Trophoblast cell (in vitro differentiated cells and primary cell): ENCODE measurements around the gene AUH. TPM values are rescaled to one million over a fixed set of nuclear protein-coding genes. Genes with fewer than 3 reads are reported as not detected.
A peak's percentile ranks its signal among the peaks of the same experiment; 100 is the strongest.

ENCODE experiments used
- DNase-seq, 2 donors: peaks; one replicate each; pipeline ENCODE4 v3.0.0-alpha.2; 2016
- H2AFZ ChIP-seq: 2 replicates; pipeline ENCODE4 v1.6.1; 2013; ENCODE audit warnings: low read length, moderate library complexity, mild to moderate bottlenecking; ENCODE audit not compliant: insufficient read depth, poor library complexity
- H2AK5ac ChIP-seq: 2 replicates; pipeline ENCODE4 v1.6.1; 2013; ENCODE audit warnings: mild to moderate bottlenecking, low read length
- H2BK120ac ChIP-seq: 2 replicates; pipeline ENCODE4 v1.6.1; 2013; ENCODE audit warnings: low read length, mild to moderate bottlenecking, moderate library complexity; ENCODE audit not compliant: insufficient read depth, poor library complexity
- H2BK12ac ChIP-seq: 2 replicates; pipeline ENCODE4 v1.6.1; 2013; ENCODE audit warnings: mild to moderate bottlenecking, low read length, moderate library complexity
- H2BK5ac ChIP-seq: 2 replicates; pipeline ENCODE4 v1.6.1; 2013; ENCODE audit warnings: low read length, low read depth, moderate library complexity, mild to moderate bottlenecking; ENCODE audit not compliant: poor library complexity
- H3K14ac ChIP-seq: 2 replicates; pipeline ENCODE4 v1.6.1; 2013; ENCODE audit warnings: mild to moderate bottlenecking, low read length
- H3K18ac ChIP-seq: 2 replicates; pipeline ENCODE4 v1.6.1; 2013; ENCODE audit warnings: mild to moderate bottlenecking, low read length
- H3K23ac ChIP-seq: 2 replicates; pipeline ENCODE4 v1.6.1; 2013; ENCODE audit warnings: low read length
- H3K27ac ChIP-seq: 2 replicates; pipeline ENCODE4 v1.5.1; 2013; ENCODE audit warnings: low read depth, mild to moderate bottlenecking, inconsistent platforms, low read length, moderate library complexity
- H3K27me3 ChIP-seq: 2 replicates; pipeline ENCODE4 v1.6.1; 2013; ENCODE audit warnings: inconsistent platforms, mild to moderate bottlenecking, low read length, moderate library complexity; ENCODE audit not compliant: insufficient read depth
- H3K36me3 ChIP-seq, 2 experiments: 1 replicate in 1 of 2; 2 replicates in 1 of 2; pipeline ENCODE4 v1.6.1; 2013; ENCODE audit warnings: low read length in 2 of 2, mild to moderate bottlenecking in 2 of 2, moderate library complexity in 1 of 2; ENCODE audit not compliant: insufficient read depth in 2 of 2, control insufficient read depth in 1 of 2
- H3K4ac ChIP-seq: 2 replicates; pipeline ENCODE4 v1.6.1; 2013; ENCODE audit warnings: low read depth, mild to moderate bottlenecking, low read length, moderate library complexity
- H3K4me1 ChIP-seq, 2 experiments: 1 replicate in 1 of 2; 2 replicates in 1 of 2; pipeline ENCODE4 v1.6.1; 2013; ENCODE audit warnings: low read length in 2 of 2, mild to moderate bottlenecking in 2 of 2, moderate library complexity in 1 of 2; ENCODE audit not compliant: insufficient read depth in 2 of 2, control insufficient read depth in 1 of 2
- H3K4me2 ChIP-seq: 2 replicates; pipeline ENCODE4 v1.6.1; 2013; ENCODE audit warnings: inconsistent platforms, mild to moderate bottlenecking, low read length, moderate library complexity
- H3K4me3 ChIP-seq: 2 replicates; pipeline ENCODE4 v1.5.1; 2013; ENCODE audit warnings: mild to moderate bottlenecking, low read depth, low read length, inconsistent platforms
- H3K79me1 ChIP-seq: one replicate; pipeline ENCODE4 v1.6.1; 2013; ENCODE audit warnings: low read length
- H3K79me2 ChIP-seq: 2 replicates; pipeline ENCODE4 v1.6.1; 2013; ENCODE audit warnings: low read length, mild to moderate bottlenecking; ENCODE audit not compliant: control insufficient read depth, insufficient read depth, poor library complexity
- H3K9ac ChIP-seq: 2 replicates; pipeline ENCODE4 v1.6.1; 2013; ENCODE audit warnings: mild to moderate bottlenecking, low read length
- H3K9me3 ChIP-seq: 2 replicates; pipeline ENCODE4 v1.6.1; 2013; ENCODE audit warnings: low read depth, mild to moderate bottlenecking, control low read depth, inconsistent platforms, low read length; ENCODE audit not compliant: insufficient read depth
- H4K12ac ChIP-seq: 2 replicates; pipeline ENCODE4 v1.6.1; 2013; ENCODE audit warnings: low read depth, mild to moderate bottlenecking, low read length, moderate library complexity
- H4K8ac ChIP-seq: 2 replicates; pipeline ENCODE4 v1.6.1; 2013; ENCODE audit warnings: low read depth, mild to moderate bottlenecking, low read length, moderate library complexity
- H4K91ac ChIP-seq: one replicate; pipeline ENCODE4 v1.6.1; 2013; ENCODE audit warnings: low read depth, mild to moderate bottlenecking, low read length, moderate library complexity
- WGBS: extraction: QIAGEN DNeasy Blood & Tissue Kit; methylation state at CpG from one replicate; pipeline ENCODE4 v1.1.7; 2013; ENCODE audit warnings: missing lambda C conversion rate; ENCODE audit not compliant: insufficient read length, insufficient coverage; ENCODE audit errors: extremely low coverage; 5-methylcytosine and 5-hydroxymethylcytosine counted together
- polyA plus RNA-seq: library from polyadenylated mRNA; stranded (reverse); fragments of 200-250 nt; gene quantifications from 2 replicates; pipeline ENCODE4 v1.2.3, GENCODE V29; 2013

The AUH gene, protein sequence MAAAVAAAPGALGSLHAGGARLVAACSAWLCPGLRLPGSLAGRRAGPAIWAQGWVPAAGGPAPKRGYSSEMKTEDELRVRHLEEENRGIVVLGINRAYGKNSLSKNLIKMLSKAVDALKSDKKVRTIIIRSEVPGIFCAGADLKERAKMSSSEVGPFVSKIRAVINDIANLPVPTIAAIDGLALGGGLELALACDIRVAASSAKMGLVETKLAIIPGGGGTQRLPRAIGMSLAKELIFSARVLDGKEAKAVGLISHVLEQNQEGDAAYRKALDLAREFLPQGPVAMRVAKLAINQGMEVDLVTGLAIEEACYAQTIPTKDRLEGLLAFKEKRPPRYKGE
- polyA plus RNA-seq = 12.1 and 12.3 TPM in 2 replicates

DNA sequence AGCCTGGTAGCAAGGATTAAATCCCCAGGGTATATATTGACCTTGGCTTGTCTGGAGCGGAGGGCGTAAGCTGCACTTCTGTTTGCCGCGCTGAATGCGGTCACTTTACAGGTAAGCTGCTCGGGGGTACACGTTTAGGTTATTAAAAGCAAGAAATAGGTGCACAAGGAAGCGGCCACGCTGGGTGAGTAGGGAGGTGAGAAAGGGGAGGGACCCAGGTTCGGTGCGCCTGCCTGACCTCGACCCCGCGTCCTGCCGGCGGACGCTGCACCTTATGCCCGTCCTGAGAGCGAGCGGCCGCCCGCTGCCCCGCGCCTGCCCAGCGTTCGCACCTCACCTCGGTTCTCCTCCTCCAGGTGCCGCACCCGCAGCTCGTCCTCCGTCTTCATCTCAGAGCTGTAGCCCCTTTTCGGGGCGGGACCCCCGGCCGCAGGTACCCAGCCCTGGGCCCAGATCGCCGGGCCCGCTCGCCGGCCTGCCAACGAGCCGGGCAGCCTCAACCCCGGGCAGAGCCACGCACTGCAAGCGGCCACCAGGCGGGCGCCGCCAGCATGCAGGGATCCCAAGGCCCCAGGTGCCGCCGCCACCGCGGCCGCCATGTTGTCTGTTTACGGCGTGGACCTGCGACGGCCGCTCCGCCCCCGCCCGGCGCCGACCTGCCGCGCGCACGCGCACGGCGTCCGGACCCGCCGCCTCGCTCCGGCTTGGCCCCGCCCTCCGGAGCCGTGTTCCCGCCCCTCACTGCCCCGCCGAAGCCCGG is at the start of gene AUH:
TSS of gene AUH (minus strand) at position 628 of the 760 bp plus-strand sequence. CDS start at position 599, 29 bp downstream.
- Histone ChIP-seq H3K9me3 (peaks cover 4% of the 10 kb centered on the region), H2AFZ (peak within 1 kb of the TSS; percentile 98), H2BK12ac (no peak within 1 kb of the TSS), H3K79me1 (peaks cover 6% of the 10 kb centered on the region), H3K36me3 (no peaks in the 10 kb centered on the region), H3K79me2 (peaks cover 4% of the 10 kb centered on the region), H2AK5ac (peak within 1 kb of the TSS; percentile 52), H3K4me3 (peak within 1 kb of the TSS; percentile 99), H3K27me3 (no peaks in the 10 kb centered on the region), H3K27ac (peak within 1 kb of the TSS; percentile 40), H3K9ac (peak within 1 kb of the TSS; percentile 84), H3K4me1 (peaks cover 3 to 4% of the 10 kb centered on the region in 2 experiments), H2BK120ac (peak within 1 kb of the TSS; percentile 89), H2BK5ac (peak within 1 kb of the TSS; percentile 52), H3K4me2 (peak within 1 kb of the TSS; percentile 97), H4K8ac (peak within 1 kb of the TSS; percentile 95), H4K12ac (peak within 1 kb of the TSS; percentile 87), H3K23ac (no peak within 1 kb of the TSS), H4K91ac (peak within 1 kb of the TSS; percentile 59), H3K14ac (peak within 1 kb of the TSS; percentile 75), H3K4ac (peak within 1 kb of the TSS; percentile 31), H3K18ac (peak within 1 kb of the TSS; percentile 94)
- DNase-seq = peak; percentile 82 to 93
- no CpG with 5 or more reads among the region's 82 CpGs for WGBS

DNA sequence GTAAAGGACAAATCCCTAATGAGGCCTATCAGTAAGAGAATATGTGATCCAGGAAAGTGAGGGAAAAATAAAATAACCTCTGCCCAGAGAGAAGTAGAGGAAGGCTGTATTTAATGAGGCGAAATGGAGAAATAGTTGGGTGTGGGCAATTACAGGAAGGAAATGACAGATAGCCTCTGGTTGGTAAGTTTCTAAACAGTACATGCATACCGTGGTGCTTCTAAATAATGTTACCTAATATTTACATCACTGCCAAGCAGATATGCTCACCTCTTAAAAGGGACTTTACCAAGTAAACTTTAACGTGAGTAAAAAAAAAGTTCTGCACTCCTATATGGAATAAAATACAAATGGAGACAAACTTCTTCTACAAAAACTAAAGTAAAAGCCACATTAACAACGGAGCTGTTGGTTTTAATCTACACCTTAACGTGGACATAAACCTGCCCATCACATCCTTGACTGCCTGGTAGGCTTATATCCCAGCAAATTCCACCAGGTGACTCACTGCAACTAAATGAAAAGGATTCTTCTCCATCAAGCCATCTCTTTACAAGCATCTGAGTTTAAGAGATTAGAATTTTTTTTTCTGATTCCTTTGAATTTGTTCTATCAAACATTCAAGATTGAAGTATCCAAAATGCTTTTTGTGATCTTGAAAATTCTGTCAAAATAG is 49.5 kb upstream of the AUH start:
- Histone ChIP-seq H3K9ac (no peak overlapping the region), H3K4ac (no peak overlapping the region), H4K8ac (no peak overlapping the region), H3K79me2 (peaks cover 7% of the 10 kb centered on the region), H3K27ac (no peak overlapping the region), H4K12ac (no peak overlapping the region), H3K4me2 (no peak overlapping the region), H3K23ac (no peak overlapping the region), H3K4me1 (no peaks in the 10 kb centered on the region), H2BK12ac (no peak overlapping the region), H2AK5ac (no peak overlapping the region), H3K79me1 (no peaks in the 10 kb centered on the region), H3K14ac (no peak overlapping the region), H3K9me3 (no peaks in the 10 kb centered on the region), H2AFZ (no peak overlapping the region), H2BK5ac (no peak overlapping the region), H3K36me3 (peaks cover 12 to 19% of the 10 kb centered on the region in 2 experiments), H3K4me3 (no peak overlapping the region), H2BK120ac (no peak overlapping the region), H3K18ac (no peak overlapping the region), H4K91ac (no peak overlapping the region), H3K27me3 (no peaks in the 10 kb centered on the region)
- peak; percentile 39 to 73 for DNase-seq
- no CpG with 5 or more reads among the region's 5 CpGs for WGBS

DNA sequence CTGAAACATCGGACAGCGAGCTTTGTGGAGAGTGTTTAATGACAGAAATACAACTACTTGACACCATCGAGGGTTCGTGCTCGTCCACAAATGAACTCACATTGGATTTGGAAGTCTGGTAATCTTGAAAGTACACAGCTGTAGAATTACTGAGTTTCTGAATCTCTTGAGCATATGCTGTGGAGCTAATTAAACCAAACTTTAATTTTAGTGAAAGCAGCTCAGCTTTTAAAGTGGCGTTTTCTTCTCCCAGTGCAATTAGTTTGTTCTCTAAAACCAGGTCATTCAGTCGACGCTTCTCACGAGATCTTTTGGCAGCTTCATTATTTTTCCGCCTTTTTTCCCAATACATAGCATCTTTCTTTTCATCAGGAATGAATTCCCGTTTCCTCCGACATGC is 48.4 kb upstream of the AUH start:
- no peak for DNase-seq
- H3K9me3 ChIP-seq = no peaks in the 10 kb centered on the region

DNA sequence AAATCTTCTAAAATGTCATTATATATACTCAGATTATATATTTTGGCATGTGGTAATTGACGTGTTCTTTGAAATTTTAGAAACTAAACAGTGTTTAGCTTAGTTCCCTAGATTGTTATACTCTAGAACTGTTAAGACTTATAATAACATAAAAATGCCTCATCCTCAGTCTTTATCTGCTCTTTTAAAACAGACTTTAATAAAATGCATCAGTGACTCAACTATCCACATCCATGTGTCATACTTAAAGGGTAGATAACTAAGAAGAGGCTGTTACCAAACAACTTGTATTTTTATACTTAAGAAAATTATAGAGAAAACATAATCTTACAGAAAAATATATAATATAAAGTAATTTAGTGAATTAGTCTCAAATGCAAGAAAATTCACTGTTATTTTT is 46.8 kb upstream of the AUH start:
- H4K8ac ChIP-seq = no peak overlapping the region
- peaks cover 2% of the 10 kb centered on the region for H3K79me2 ChIP-seq
- H2AFZ ChIP-seq = no peak overlapping the region
- H2AK5ac ChIP-seq = no peak overlapping the region
- H3K18ac ChIP-seq = no peak overlapping the region
- no peak overlapping the region for H3K4me2 ChIP-seq
- peaks cover 14 to 19% of the 10 kb centered on the region in 2 experiments for H3K36me3 ChIP-seq
- no peaks in the 10 kb centered on the region for H3K4me1 ChIP-seq
- H2BK5ac ChIP-seq = no peak overlapping the region
- H3K79me1 ChIP-seq = no peaks in the 10 kb centered on the region
- no CpG with 5 or more reads among the region's 1 CpG for WGBS
- H3K27ac ChIP-seq = no peak overlapping the region
- no peak overlapping the region for H2BK12ac ChIP-seq
- no peak for DNase-seq
- no peak overlapping the region for H3K4ac ChIP-seq
- H3K4me3 ChIP-seq = no peak overlapping the region
- H3K9me3 ChIP-seq = no peaks in the 10 kb centered on the region
- H4K91ac ChIP-seq = no peak overlapping the region
- no peak overlapping the region for H2BK120ac ChIP-seq
- H3K27me3 ChIP-seq = no peaks in the 10 kb centered on the region
- no peak overlapping the region for H3K23ac ChIP-seq
- H3K9ac ChIP-seq = no peak overlapping the region
- no peak overlapping the region for H3K14ac ChIP-seq
- H4K12ac ChIP-seq = no peak overlapping the region

More for the DNA sequence above, 48.4 kb upstream of the AUH start:
- no peak overlapping the region for H3K4me2 ChIP-seq
- H3K27ac ChIP-seq = no peak overlapping the region
- no peak overlapping the region for H3K4me3 ChIP-seq
- no peak overlapping the region for H2BK5ac ChIP-seq
- H2BK12ac ChIP-seq = no peak overlapping the region
- H2AK5ac ChIP-seq = no peak overlapping the region
- H3K18ac ChIP-seq = no peak overlapping the region
- peaks cover 14 to 19% of the 10 kb centered on the region in 2 experiments for H3K36me3 ChIP-seq
- no peak overlapping the region for H4K8ac ChIP-seq
- no peaks in the 10 kb centered on the region for H3K79me1 ChIP-seq
- H3K9ac ChIP-seq = no peak overlapping the region
- peaks cover 4% of the 10 kb centered on the region for H3K79me2 ChIP-seq
- H3K27me3 ChIP-seq = no peaks in the 10 kb centered on the region
- no peak overlapping the region for H3K14ac ChIP-seq
- H4K91ac ChIP-seq = no peak overlapping the region
- no peak overlapping the region for H4K12ac ChIP-seq
- no CpG with 5 or more reads among the region's 12 CpGs for WGBS
- H2AFZ ChIP-seq = no peak overlapping the region
- no peak overlapping the region for H2BK120ac ChIP-seq
- no peak overlapping the region for H3K4ac ChIP-seq
- H3K23ac ChIP-seq = no peak overlapping the region
- H3K4me1 ChIP-seq = no peaks in the 10 kb centered on the region
